Stimulated activated CD4-positive, alpha-beta T cell treated with anti-CD3 and anti-CD28 coated beads, Interleukin-4, amount 100 ng/mL, for 4 hours (primary cell): ENCODE data around the gene LDHAL6A.

Experiments
- DNase-seq, 2 experiments: peaks; one replicate each; pipeline ENCODE4 v3.0.0-alpha.2; 2020

LDHAL6A gene

DNA sequence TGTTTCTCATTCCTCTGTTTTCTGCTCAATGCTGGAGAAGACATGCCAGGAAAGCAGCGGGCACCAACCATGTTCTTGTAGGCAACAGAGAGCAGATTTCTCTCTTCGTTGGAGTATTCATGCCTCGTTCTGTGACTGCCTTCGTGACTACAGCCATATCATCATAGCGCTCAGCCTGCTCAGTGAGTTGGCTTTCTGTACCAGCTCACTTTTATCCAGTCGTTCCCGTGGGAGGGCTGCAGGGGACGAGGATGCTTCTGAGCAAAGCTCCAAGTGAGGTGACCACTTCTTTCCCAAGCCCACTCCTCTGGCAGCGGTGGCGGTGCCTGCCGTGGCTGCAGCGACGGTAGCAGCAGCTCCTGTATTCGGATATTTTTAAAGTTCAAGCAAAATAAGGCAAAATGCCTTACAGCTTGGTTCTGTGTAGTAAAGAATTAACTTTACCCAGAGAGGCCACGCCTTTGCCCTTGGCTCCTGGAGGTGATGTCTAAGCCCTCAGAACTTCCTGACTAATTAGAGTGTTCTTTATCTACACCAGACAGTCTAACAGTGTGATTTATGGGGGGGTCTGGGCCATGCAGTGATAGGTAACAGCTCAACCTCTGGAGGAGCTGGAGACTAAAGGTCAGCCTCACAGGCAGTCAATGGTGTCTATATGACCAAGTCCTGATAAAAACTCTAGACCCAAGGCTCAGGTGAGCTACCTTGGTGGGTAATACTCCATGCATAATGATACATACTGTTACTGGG is 35.3 kb downstream of the LDHAL6A start:
- no peak for DNase-seq

DNA sequence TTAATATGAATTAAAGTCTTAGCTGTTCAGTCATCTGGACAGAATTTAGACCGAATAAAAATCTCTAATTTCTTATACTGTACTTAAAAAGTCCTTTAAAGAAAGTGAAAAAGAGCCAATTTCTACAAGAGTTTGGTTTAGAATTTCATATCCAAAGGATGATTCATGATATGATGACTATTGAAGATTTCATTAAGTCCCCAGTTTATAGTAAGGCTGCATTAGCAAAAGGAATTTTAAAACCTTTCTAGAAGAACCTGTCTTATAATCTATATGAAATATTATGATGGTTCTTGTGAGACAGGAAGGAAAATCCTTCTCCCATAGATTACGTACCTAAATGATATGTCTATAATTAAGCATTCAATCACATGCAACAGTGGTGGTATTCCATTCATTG is 36.3 kb downstream of the LDHAL6A start:
- DNase-seq: no peak

DNA sequence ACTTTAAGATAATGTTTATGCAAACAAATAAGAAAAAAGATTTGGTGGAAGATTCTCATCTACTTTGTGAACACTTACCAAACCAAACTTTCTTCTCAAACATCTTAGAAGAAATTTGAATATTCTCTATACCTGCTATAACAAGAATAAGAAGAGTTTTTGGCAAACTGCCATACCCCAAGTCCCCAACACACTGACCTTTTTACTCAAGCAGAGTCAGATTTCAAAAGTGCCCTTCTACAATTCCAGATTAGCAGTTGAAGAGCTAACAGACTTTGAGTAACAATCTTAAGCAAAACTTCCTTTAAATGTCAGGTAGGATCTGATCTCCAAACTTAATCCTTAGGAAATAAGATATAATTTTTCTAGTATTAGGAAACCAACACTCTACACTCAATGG is 37.2 kb downstream of the LDHAL6A start:
- DNase-seq: no peak

DNA sequence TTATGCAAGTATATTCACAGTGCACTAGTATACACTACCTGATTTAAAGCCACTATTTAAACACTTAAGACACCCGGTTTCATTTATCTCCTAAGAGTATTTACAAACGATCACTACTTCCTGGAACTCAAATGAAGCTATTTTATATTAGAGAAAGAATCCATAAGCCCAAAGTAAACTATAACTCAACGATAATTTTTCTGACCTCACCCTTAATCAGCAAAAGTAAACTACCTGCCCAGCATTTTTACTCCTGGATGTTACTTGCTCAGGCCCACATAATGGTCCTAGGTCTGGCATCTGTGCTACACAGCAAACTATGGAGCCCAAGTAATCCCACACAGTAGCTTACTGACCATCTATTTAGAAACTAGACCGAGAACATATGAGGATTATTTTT is 37.7 kb downstream of the LDHAL6A start:
- DNase-seq: no peak

DNA sequence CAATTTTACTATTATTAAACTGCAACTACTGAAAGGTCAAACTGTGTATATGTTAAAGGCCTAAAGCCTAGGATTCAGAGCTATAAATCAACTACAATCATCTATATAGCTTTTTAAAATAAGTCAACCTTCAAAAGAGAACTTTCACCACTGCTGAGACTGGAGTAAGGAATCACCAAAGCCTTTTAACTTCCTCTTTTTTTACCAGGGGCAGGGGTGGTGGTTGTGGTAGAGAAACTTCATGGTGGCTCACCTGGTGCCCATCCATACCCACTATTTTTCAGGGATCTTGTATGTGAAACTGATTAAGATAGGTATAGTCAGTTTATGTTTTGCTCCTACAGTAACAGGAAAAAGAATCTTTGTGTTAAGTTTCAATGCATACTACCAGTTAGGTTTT is 39.6 kb downstream of the LDHAL6A start:
- DNase-seq: no peak

DNA sequence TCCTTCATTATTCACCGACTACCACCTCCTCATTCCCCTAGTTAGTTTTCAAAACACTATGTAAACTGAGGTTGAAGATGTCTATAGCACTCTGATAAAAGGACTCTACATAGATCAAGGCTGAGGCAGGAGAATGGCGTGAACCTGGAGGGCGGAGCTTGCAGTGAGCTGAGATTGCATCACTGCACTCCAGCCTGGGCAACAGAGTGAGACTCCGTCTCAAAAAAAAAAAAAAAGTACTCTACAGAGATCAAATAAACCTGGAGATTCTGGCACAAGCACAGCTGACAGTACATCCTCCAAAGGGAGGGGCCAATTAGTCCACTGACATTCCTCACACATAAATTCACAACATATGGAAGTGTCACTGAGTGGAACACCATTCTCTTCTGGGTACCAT is 40.0 kb downstream of the LDHAL6A start:
- DNase-seq: no peak

DNA sequence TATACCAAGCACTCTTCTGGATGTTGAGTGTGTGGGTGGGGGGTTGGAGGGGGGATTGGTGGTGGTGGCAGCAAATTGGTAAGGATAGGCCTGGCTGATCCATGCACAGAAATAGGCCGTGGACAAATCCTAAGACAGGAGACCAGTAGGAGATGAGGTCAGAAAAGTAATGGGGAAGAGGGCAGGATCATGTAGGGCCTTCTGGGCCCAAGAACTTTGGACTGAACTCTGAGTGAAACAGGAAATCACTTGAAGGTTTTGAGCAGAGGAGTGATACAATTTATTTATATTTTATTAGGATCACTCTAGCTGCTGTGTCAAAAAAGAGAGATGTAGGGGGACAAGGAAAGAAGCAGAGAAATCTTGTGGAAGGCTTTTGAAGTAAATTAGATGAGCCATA is 42.4 kb downstream of the LDHAL6A start:
- DNase-seq: no peak

DNA sequence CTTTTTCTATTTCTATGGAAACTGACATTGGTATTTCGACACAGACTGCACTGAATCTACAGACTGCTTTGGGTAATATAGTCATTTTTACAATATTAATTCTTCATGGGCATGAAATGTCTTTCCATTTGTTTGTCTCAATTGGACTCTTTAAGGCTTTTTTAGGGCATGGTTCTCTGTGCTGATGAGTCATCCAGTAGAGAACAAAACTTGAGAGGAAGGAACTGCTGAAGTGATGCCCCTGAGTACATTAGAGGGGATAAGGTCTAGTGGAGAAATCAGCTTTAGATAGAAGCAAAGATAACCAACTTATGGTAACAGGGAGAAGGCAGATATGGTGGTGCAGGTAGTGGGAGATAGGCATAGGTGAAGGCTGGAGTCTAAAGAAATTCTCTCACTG is 46.0 kb downstream of the LDHAL6A start:
- DNase-seq: no peak

DNA sequence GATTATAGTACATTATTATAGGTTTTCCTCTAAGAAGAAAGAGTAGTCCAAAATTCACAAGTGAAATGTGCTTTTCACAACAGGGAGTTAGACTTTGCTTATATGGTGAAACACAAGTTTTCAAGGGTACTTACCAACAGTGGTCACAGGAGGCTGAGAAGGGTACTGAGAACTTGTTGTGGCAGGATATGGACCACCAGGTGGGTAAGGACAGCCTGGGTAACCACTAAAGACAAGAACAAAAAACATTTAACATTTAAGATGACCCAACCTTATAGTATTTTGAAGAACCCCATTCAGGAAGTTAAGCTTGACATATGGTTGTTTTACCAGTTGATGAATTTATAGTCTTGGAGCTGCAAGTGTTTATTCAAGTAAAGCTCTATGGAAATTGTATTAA is 46.7 kb downstream of the LDHAL6A start:
- DNase-seq: no peak

DNA sequence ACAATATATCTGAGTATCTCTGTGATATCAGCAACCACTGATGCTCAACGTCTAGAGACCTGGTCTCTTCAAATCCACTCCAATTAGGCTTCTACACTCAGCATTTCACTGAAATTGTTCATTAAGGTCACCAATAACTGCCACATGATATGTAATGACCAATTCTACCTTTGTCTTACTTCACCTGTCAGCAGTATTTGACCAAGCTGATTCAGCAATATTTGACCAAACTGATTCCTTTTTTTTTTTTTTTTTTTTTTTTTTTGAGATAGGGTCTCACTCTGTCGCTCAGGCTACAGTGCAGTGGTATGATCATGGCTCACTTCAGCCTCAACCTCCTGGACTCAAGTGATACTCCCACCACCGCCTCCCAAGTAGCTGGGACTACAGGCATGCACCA is 65.5 kb downstream of the LDHAL6A start:
- DNase-seq: no peak

DNA sequence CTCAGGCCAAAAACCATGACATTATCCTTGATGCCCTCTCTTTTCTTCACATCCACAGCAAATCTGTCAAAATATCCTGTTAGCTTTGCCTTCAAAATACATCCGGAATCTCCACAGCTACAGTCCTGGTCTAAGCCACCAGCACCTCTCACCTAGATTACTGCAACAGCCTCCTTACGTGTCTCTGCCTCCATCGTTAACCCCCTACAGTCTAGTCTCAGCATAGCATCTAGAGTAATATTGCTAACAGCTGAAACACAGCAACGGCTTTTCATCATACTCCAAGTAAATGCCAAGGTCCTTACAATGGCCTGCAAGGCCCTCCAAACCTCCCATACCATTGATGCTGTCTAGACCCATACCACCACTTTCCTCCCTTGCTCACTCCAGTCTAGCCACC is 66.7 kb downstream of the LDHAL6A start:
- DNase-seq: no peak

DNA sequence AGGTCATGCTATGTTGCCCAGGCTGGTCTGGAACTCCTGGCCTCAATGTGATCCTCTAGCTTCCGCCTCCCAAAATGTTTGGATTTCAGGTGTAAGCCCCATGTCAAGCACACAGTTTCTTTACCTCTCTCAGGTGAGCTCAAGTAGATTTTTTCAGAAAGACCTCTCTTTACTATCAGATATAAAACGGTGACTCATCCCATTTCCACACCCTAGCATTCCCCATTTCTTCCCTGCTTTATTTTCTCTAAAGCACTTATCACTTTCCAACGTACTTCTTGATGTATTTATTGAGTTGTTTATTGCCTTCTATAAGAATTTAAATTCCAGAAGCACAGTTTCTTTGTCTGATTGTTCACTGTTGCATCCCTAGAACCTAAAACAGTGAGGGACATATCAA is 67.4 kb downstream of the LDHAL6A start:
- no peak for DNase-seq

DNA sequence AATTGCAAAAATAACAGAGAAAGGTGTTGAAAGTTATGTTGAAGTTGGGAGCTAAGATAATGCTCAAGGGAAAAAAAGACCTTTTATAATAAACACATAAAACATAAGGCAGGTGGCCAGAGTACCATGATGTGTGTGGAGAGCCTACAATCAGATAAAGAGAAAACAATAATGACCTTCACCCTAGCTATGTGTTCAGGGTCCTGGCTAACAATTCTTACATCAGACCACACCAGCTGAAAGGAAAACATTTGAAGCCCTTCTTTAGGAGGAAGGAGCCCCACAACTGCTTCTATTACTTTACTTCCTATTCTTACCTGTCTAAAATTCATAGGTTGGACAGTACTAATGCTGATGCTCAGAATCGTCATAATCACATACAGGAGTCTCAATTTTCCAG is 68.6 kb downstream of the LDHAL6A start:
- DNase-seq: no peak

DNA sequence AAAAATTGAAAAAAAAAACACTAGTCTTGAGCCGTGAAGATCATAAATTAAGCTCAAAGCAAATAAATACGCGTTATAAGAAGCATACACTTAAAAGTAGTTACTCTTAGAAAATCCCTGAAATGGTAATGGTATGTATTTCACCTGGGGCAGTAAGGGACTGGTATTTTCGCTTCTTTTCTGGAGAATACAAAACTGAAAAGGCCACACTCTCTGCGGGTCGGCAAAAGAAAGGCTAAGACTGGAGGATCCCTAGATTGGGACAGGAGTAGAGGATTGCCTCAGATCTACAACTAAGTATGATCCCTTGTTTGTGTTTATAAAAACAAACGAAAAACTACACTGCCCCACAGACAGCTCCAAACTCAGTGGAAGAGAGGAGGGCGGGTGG is 70.5 kb downstream of the LDHAL6A start:
- DNase-seq: no peak

DNA sequence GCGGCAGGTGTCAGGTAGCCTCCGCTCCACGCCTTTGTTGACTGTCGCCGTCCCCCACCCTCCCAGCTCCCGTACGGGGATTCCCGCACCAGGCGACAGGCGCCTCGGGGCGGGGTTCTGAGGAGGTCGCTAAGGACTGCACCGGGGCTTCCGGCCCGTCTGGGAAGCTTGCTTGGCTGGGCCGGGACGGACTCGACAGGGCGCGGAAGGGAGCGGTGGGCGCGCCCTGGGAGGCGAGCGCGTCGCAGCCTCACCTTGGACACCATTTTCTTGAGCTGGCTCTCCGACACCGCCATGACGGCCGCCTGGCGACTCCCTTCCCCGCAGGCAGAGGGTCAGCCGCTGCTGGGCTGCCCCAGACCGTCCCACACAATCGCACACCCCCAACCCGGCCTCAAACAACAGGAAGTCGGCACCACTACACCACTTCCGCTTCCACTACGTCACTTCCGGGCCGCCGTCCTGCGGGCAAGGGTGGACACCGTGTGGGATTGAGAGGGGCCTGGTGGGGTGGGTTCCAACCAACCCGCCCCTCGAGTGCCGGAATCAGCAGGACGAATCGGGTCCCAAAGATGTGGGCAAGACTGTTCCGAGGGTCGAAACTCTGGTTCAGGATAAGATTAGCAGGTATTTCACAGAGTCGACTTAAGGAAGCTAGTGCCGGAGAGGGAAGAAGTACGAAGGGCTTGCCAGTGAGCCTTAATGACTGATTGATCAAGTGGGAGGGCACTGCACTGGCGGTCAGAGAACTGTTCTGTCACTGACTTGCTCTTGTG is 71.1 kb downstream of the LDHAL6A start, which contains the start of gene TSG101:
Gene TSG101, minus strand, starts transcription at position 422 of the 776 bp plus-strand sequence. Its CDS starts 126 bp downstream, at position 296.
- peak; percentile 86 to 92 for DNase-seq

DNA sequence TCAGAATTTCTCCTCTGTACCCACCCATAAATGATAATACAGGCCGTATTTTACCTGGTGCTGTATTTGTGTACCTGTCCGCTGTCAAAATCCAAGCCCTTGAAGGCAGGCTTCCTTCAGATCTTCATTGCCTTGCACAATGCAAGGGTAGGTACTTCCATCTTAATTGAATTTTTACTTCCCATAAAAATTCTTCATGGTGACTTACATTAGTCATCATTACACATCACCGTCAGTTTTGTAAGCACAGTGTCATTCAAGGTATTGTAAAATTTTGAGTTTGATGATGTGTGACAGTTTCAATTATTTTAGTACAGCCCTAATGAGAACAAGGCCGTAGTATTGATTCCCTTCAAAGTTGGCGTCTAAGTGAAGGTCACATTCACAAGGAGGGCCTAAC is 71.9 kb downstream of the LDHAL6A start:
- no peak for DNase-seq
